ENCODE data around the gene LIN7B. TPM values are rescaled to one million over a fixed set of nuclear protein-coding genes. Genes with fewer than 3 reads are reported as not detected.
A peak's percentile ranks its signal among the peaks of the same experiment; 100 is the strongest.

Gene LIN7B
- total RNA-seq, 1 donor: 6.5 TPM

- peak overlapping the region; percentile 85 for H3K4me3 ChIP-seq (ENCODE audit: low read depth, low read length)
- no peak for TF ChIP-seq CTCF (IDR thresholded peaks at IDR 0.05; ENCODE audit: insufficient read depth, low read depth, low read length)
- DNase-seq (ENCODE audit: low read depth): peak; percentile 95
Measured at GRCh38 chr19:49148784-49149651, 34.8 kb downstream of the LIN7B start.

GRCh38 chr19:49149652-49150105 lies 35.5 kb downstream of the LIN7B start:
- peak overlapping the region; percentile 85 for H3K4me3 ChIP-seq (ENCODE audit: low read depth, low read length)
- TF ChIP-seq CTCF (IDR thresholded peaks at IDR 0.05; ENCODE audit: insufficient read depth, low read depth, low read length): no peak
- peak; percentile 86 for DNase-seq (ENCODE audit: low read depth)

- no peak for TF ChIP-seq CTCF (IDR thresholded peaks at IDR 0.05; ENCODE audit: insufficient read depth, low read depth, low read length)
- DNase-seq (ENCODE audit: low read depth): peak; percentile 74
- H3K4me3 ChIP-seq (ENCODE audit: low read depth, low read length): peak overlapping the region; percentile 85
Measured at GRCh38 chr19:49150106-49150943, 36.2 kb downstream of the LIN7B start.

- no peak for DNase-seq (ENCODE audit: low read depth)
- TF ChIP-seq CTCF (IDR thresholded peaks at IDR 0.05; ENCODE audit: insufficient read depth, low read depth, low read length): no peak
- H3K4me3 ChIP-seq (ENCODE audit: low read depth, low read length): peak overlapping the region; percentile 85
Measured at GRCh38 chr19:49150944-49151243, 36.7 kb downstream of the LIN7B start.

DNA sequence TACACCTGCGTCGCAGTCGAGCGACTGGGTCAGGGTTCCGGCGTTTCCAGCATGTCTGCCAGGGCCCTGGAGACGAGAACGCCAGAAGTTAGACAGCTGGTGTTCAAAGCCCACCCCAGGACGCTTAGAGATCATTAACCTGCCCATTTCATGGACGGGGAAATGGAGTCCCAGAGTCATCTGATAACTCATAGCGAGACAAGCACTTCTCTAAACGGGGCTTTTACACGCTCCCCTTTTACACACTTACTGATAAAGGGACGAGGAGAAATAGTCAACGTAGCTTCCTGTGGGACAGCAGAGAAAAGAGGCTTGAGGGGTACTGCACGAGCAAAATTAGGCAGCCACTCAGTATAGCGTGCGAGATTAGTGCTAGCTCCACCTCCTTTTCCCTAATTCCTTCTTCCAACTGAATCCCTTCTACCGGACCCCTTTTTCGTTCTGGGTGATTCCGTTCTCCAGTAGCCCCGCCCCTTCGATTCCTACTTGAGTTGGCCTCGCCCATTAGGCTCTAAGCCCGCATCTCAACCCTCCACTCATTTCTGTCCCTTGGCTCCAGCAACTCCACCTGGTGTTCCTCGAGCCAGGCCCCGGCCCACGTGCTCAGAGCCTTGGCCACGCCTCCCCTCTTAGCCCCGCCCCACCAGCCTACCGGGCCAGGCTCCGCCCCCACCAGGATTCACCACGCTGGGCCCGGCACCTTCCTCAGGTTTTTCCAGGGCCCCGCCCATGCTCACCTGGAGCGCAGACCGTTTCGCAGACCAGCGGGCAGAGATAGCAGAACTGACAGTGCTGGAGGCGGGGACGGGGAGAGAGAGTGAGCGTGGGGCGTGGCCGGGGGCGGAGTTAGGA lies 37.3 kb downstream of the LIN7B start:
- no peak for TF ChIP-seq CTCF (IDR thresholded peaks at IDR 0.05; ENCODE audit: insufficient read depth, low read depth, low read length)
- H3K4me3 ChIP-seq (ENCODE audit: low read depth, low read length): no peak overlapping the region
- no peak for DNase-seq (ENCODE audit: low read depth)

GRCh38 chr19:49152119-49152550 lies 38.0 kb downstream of the LIN7B start:
- TF ChIP-seq CTCF (IDR thresholded peaks at IDR 0.05; ENCODE audit: insufficient read depth, low read depth, low read length): no peak
- H3K4me3 ChIP-seq (ENCODE audit: low read depth, low read length): no peak overlapping the region
- no peak for DNase-seq (ENCODE audit: low read depth)

Measured in fibroblast of villous mesenchyme (primary cell).